HG03139 (cell line): ENCODE results near the gene KLF9.

Experiments
- ATAC-seq: cut with Tn5 transposase; IDR thresholded peaks from one replicate; pipeline ENCODE4 v1.9.1; 2021; ENCODE audit not compliant: unreplicated experiment

KLF9 gene

GRCh38 chr9:70422371-70423043, 8.1 kb upstream of the KLF9 start:
- ATAC-seq: no peak

- ATAC-seq: no peak
Observed at GRCh38 chr9:70421272-70422180, 7.1 kb upstream of the KLF9 start.

GRCh38 chr9:70420441-70421271, 6.2 kb upstream of the KLF9 start:
- ATAC-seq: no peak

- ATAC-seq: peak; percentile 33
Observed at GRCh38 chr9:70419556-70420440, 5.3 kb upstream of the KLF9 start.

- ATAC-seq: peak; percentile 54
Observed at GRCh38 chr9:70418822-70419555, 4.5 kb upstream of the KLF9 start.

GRCh38 chr9:70415476-70415875, 1.0 kb upstream of the KLF9 start:
- no peak for ATAC-seq

GRCh38 chr9:70415041-70415440, 584 bp upstream of the KLF9 start:
- no peak for ATAC-seq

- peak; percentile 8 for ATAC-seq
Observed at GRCh38 chr9:70413464-70413798, 1.0 kb downstream of the KLF9 start.

- no peak for ATAC-seq
Observed at GRCh38 chr9:70412832-70413463, 1.5 kb downstream of the KLF9 start.

GRCh38 chr9:70411930-70412831, 2.3 kb downstream of the KLF9 start:
- ATAC-seq: peak; percentile 30

GRCh38 chr9:70411121-70411929, 3.1 kb downstream of the KLF9 start:
- ATAC-seq: no peak

GRCh38 chr9:70410368-70410767, 4.1 kb downstream of the KLF9 start:
- no peak for ATAC-seq

GRCh38 chr9:70409800-70410199, 4.7 kb downstream of the KLF9 start:
- ATAC-seq: no peak

- no peak for ATAC-seq
Observed at GRCh38 chr9:70409280-70409679, 5.2 kb downstream of the KLF9 start.

GRCh38 chr9:70408393-70409040, 5.9 kb downstream of the KLF9 start:
- ATAC-seq: no peak

GRCh38 chr9:70407081-70407503, 7.4 kb downstream of the KLF9 start:
- ATAC-seq: no peak

GRCh38 chr9:70406434-70406862, 8.0 kb downstream of the KLF9 start:
- peak; percentile 58 for ATAC-seq
